HEK293 (cell line): ENCODE results near the gene GID4.
A peak's percentile ranks its signal among the peaks of the same experiment; 100 is the strongest.

Experiments used
- AEBP2 ChIP-seq: fragments of 450-650 bp; formaldehyde crosslinking; IDR thresholded peaks from 2 replicates; pipeline ENCODE4 v1.5.1; 2016; ENCODE audit warnings: missing biosample characterization, missing genetic modification characterization, borderline replicate concordance
- BCL11B ChIP-seq: fragments of 450-650 bp; formaldehyde crosslinking; IDR thresholded peaks from 2 replicates; pipeline ENCODE4 v1.5.1; 2016; ENCODE audit warnings: low read depth, missing biosample characterization, missing genetic modification characterization
- CTCF ChIP-seq: fragments of 450-650 bp; formaldehyde crosslinking; IDR thresholded peaks from 2 replicates; pipeline ENCODE4 v1.5.1; 2016; ENCODE audit warnings: missing biosample characterization, missing genetic modification characterization
- GLI4 ChIP-seq: fragments of 450-650 bp; formaldehyde crosslinking; IDR thresholded peaks from 2 replicates; pipeline ENCODE4 v1.5.1; 2016; ENCODE audit warnings: missing biosample characterization, missing genetic modification characterization
- MZF1 ChIP-seq: fragments of 450-650 bp; formaldehyde crosslinking; IDR thresholded peaks from 2 replicates; pipeline ENCODE4 v1.5.1; 2017; ENCODE audit warnings: missing biosample characterization, missing genetic modification characterization, borderline replicate concordance
- OSR2 ChIP-seq: fragments of 450-650 bp; formaldehyde crosslinking; IDR thresholded peaks from 2 replicates; pipeline ENCODE4 v1.5.1; 2016; ENCODE audit warnings: missing biosample characterization, missing genetic modification characterization
- PRDM6 ChIP-seq: fragments of 450-650 bp; formaldehyde crosslinking; IDR thresholded peaks from 2 replicates; pipeline ENCODE4 v1.5.1; 2017; ENCODE audit warnings: missing biosample characterization, missing genetic modification characterization
- REST ChIP-seq: fragments of 450-650 bp; formaldehyde crosslinking; IDR thresholded peaks from 2 replicates; pipeline ENCODE4 v1.5.1; 2016; ENCODE audit warnings: missing biosample characterization, missing genetic modification characterization
- SCRT2 ChIP-seq: fragments of 450-650 bp; formaldehyde crosslinking; IDR thresholded peaks from 2 replicates; pipeline ENCODE4 v1.5.1; 2016; ENCODE audit warnings: missing biosample characterization, missing genetic modification characterization
- ZBTB21 ChIP-seq: fragments of 450-650 bp; formaldehyde crosslinking; IDR thresholded peaks from 2 replicates; pipeline ENCODE4 v1.5.1; 2017; ENCODE audit warnings: missing biosample characterization, missing genetic modification characterization
- ZNF112 ChIP-seq: fragments of 450-650 bp; formaldehyde crosslinking; IDR thresholded peaks from 2 replicates; pipeline ENCODE4 v1.5.0; 2017; ENCODE audit warnings: missing biosample characterization, missing genetic modification characterization
- ZNF114 ChIP-seq: fragments of 450-650 bp; formaldehyde crosslinking; IDR thresholded peaks from 2 replicates; pipeline ENCODE4 v1.5.0; 2017; ENCODE audit warnings: missing biosample characterization, missing genetic modification characterization
- ZNF16 ChIP-seq: fragments of 450-650 bp; formaldehyde crosslinking; IDR thresholded peaks from 2 replicates; pipeline ENCODE4 v1.5.1; 2016; ENCODE audit warnings: low read depth, missing biosample characterization, missing genetic modification characterization
- ZNF214 ChIP-seq: fragments of 450-650 bp; formaldehyde crosslinking; IDR thresholded peaks from 2 replicates; pipeline ENCODE4 v1.5.1; 2017; ENCODE audit warnings: missing biosample characterization, mild to moderate bottlenecking, missing genetic modification characterization, borderline replicate concordance
- ZNF266 ChIP-seq: fragments of 450-650 bp; formaldehyde crosslinking; IDR thresholded peaks from 2 replicates; pipeline ENCODE4 v1.5.1; 2016; ENCODE audit warnings: missing biosample characterization, missing genetic modification characterization, low read depth
- ZNF280C ChIP-seq: fragments of 450-650 bp; formaldehyde crosslinking; IDR thresholded peaks from 2 replicates; pipeline ENCODE4 v1.5.1; 2016; ENCODE audit warnings: missing biosample characterization, missing genetic modification characterization
- ZNF335 ChIP-seq: fragments of 450-650 bp; formaldehyde crosslinking; conservative IDR thresholded peaks from 2 replicates; pipeline ENCODE4 v1.5.1; 2016; ENCODE audit warnings: missing biosample characterization, missing genetic modification characterization
- ZNF501 ChIP-seq: fragments of 450-650 bp; formaldehyde crosslinking; IDR thresholded peaks from 2 replicates; pipeline ENCODE4 v1.5.1; 2016; ENCODE audit warnings: missing biosample characterization, missing genetic modification characterization
- ZNF529 ChIP-seq: fragments of 450-650 bp; formaldehyde crosslinking; IDR thresholded peaks from 2 replicates; pipeline ENCODE4 v1.5.1; 2017; ENCODE audit warnings: missing genetic modification characterization, missing biosample characterization; ENCODE audit not compliant: insufficient replicate concordance
- ZNF571 ChIP-seq: fragments of 450-650 bp; formaldehyde crosslinking; IDR thresholded peaks from 2 replicates; pipeline ENCODE4 v1.5.0; 2017; ENCODE audit warnings: missing biosample characterization, missing genetic modification characterization
- ZNF585B ChIP-seq: fragments of 450-650 bp; formaldehyde crosslinking; IDR thresholded peaks from 2 replicates; pipeline ENCODE4 v1.5.1; 2016; ENCODE audit warnings: missing biosample characterization, missing genetic modification characterization
- ZNF600 ChIP-seq: fragments of 450-650 bp; formaldehyde crosslinking; IDR thresholded peaks from 2 replicates; pipeline ENCODE4 v1.5.1; 2016; ENCODE audit warnings: missing biosample characterization, missing genetic modification characterization
- ZNF677 ChIP-seq: fragments of 450-650 bp; IDR thresholded peaks from 2 replicates; pipeline ENCODE4 v1.5.0; 2018; ENCODE audit warnings: missing biosample characterization, mild to moderate bottlenecking, missing genetic modification characterization, moderate library complexity
- ZNF76 ChIP-seq: fragments of 450-650 bp; formaldehyde crosslinking; IDR thresholded peaks from 2 replicates; pipeline ENCODE4; 2016; ENCODE audit warnings: low read depth, missing biosample characterization, missing genetic modification characterization, borderline replicate concordance
- ZNF776 ChIP-seq: fragments of 450-650 bp; formaldehyde crosslinking; IDR thresholded peaks from 2 replicates; pipeline ENCODE4 v1.5.0; 2017; ENCODE audit warnings: missing biosample characterization, missing genetic modification characterization, borderline replicate concordance
- ZNF785 ChIP-seq: fragments of 450-650 bp; formaldehyde crosslinking; IDR thresholded peaks from 2 replicates; pipeline ENCODE4 v1.5.1; 2016; ENCODE audit warnings: missing biosample characterization, missing genetic modification characterization
- ZXDB ChIP-seq: fragments of 450-650 bp; formaldehyde crosslinking; IDR thresholded peaks from 2 replicates; pipeline ENCODE4 v1.5.1; 2016; ENCODE audit warnings: missing biosample characterization, missing genetic modification characterization

The GID4 gene

GRCh38 chr17:18087610-18088491 lies 48.6 kb downstream of the GID4 start, which contains the start of gene DRG2 (continued):
- TF ChIP-seq PRDM6 (tag by site-specific recombination): no peak
- TF ChIP-seq ZNF776 (tag by site-specific recombination): no peak
- no peak for TF ChIP-seq ZNF571 (tag by site-specific recombination)
- no peak for TF ChIP-seq ZNF112 (tag by site-specific recombination)
- TF ChIP-seq ZNF76 (tag by site-specific recombination): peak; percentile 88
- TF ChIP-seq ZNF501 (tag by site-specific recombination): peak; percentile 99
- 0 out of 2 replicates have a peak, but pooled peaks have one; percentile 60 for TF ChIP-seq ZNF677 (tag by site-specific recombination)
- peak; percentile 85 for TF ChIP-seq ZBTB21 (tag by site-specific recombination)
- TF ChIP-seq ZNF16: 0 out of 2 replicates have a peak, but pooled peaks have one; percentile 38
- peak; percentile 98 for TF ChIP-seq GLI4 (tag by site-specific recombination)
- TF ChIP-seq ZNF785 (tag by site-specific recombination): peak; percentile 86; the same call in 1 of the 2 replicates
- TF ChIP-seq CTCF (tag by site-specific recombination): peak; percentile 78
- no peak for TF ChIP-seq ZNF114 (tag by site-specific recombination)
- TF ChIP-seq BCL11B (tag by site-specific recombination): peak; percentile 84
- TF ChIP-seq ZXDB (tag by site-specific recombination): peak; percentile 94
- TF ChIP-seq AEBP2 (tag by site-specific recombination): peak; percentile 68; the same call in 1 of the 2 replicates
- peak; percentile 80 for TF ChIP-seq ZNF335 (tag by site-specific recombination)
- no peak for TF ChIP-seq ZNF214 (tag by site-specific recombination)
- TF ChIP-seq ZNF585B (tag by site-specific recombination): no peak
- TF ChIP-seq REST (tag by site-specific recombination): peak; percentile 84
- peak; percentile 95 for TF ChIP-seq ZNF600 (tag by site-specific recombination)
- TF ChIP-seq SCRT2 (tag by site-specific recombination): peak; percentile 46; the same call in 1 of the 2 replicates
- TF ChIP-seq ZNF280C (tag by site-specific recombination): no peak
- no peak for TF ChIP-seq ZNF266 (tag by site-specific recombination)
- TF ChIP-seq ZNF529: peak; percentile 29
- peak; percentile 48; the same call in 1 of the 2 replicates for TF ChIP-seq OSR2 (tag by site-specific recombination)
- TF ChIP-seq MZF1 (tag by site-specific recombination): peak; percentile 80; the same call in 1 of the 2 replicates
